DND-41 (cell line): ENCODE measurements around the gene SLC5A7.

ENCODE experiments used
- EZH2 ChIP-seq: IDR thresholded peaks from 3 replicates; pipeline ENCODE4 v1.6.1; 2012; ENCODE audit warnings: borderline replicate concordance, low read depth, mild to moderate bottlenecking, moderate library complexity, low read length, inconsistent platforms; ENCODE audit not compliant: severe bottlenecking
- TF ChIP-seq, protein P1 (sequence below): IDR thresholded peaks from 2 replicates; pipeline ENCODE4 v1.5.1; 2012; ENCODE audit warnings: borderline replicate concordance, low read length, moderate library complexity, mild to moderate bottlenecking; ENCODE audit not compliant: poor library complexity, severe bottlenecking; ENCODE audit errors: extremely low read depth

DNA sequence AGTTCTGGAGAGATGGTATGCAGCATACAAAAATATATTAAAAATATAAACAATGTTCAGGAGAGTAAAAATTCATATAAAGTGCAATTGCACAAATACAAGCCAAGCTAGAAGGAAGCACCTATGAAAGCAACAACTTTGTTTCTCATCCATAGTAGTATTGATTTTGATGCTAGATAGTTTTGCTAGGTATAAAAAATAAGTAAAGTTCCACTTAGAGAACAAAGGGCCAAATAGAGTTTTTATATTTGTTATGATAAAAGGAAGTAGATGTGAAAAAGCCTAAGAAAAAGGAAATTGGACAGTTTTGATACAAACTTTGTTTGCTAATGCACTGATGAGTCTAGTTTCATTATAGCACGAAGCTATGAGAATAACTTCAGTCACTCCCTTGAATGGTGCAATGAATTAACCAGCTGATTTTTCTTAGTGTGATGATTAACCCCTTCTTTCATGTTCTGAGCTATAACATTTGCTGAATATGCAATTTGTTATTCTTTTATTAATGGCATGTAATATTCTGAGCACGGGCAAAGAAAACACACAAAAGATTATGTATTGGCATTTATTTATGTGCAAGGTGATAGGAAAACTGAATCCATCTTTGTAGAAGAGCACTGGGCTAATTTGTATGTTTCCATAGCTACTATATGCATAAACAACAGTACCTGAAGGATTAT lies 24.7 kb downstream of the SLC5A7 start:
- TF ChIP-seq, protein P1, sequence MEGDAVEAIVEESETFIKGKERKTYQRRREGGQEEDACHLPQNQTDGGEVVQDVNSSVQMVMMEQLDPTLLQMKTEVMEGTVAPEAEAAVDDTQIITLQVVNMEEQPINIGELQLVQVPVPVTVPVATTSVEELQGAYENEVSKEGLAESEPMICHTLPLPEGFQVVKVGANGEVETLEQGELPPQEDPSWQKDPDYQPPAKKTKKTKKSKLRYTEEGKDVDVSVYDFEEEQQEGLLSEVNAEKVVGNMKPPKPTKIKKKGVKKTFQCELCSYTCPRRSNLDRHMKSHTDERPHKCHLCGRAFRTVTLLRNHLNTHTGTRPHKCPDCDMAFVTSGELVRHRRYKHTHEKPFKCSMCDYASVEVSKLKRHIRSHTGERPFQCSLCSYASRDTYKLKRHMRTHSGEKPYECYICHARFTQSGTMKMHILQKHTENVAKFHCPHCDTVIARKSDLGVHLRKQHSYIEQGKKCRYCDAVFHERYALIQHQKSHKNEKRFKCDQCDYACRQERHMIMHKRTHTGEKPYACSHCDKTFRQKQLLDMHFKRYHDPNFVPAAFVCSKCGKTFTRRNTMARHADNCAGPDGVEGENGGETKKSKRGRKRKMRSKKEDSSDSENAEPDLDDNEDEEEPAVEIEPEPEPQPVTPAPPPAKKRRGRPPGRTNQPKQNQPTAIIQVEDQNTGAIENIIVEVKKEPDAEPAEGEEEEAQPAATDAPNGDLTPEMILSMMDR = no peak
- no peak for TF ChIP-seq EZH2
